RWPE1 (cell line): ENCODE data around the gene SSX2IP.

ENCODE experiments used
- CTCF ChIA-PET: fragments of 350-600 bp; sonication (Branson Sonifier 250); formaldehyde crosslinking; extraction: SDS; loops from one replicate; lab custom pipeline; 2021; lab: Yijun Ruan, JAX
- POLR2A ChIA-PET: fragments of 400-600 bp; formaldehyde crosslinking; extraction: SDS; loops from one replicate; lab custom pipeline; 2020; ENCODE audit warnings: antibody characterized with exemption; ENCODE audit not compliant: low non-redundant PET; lab: Yijun Ruan, JAX
- DNase-seq: peaks from one replicate; pipeline ENCODE4 v3.0.0; 2012; ENCODE audit warnings: low spot score
- H3K27ac ChIP-seq: fragments of 450-650 bp; 2 replicates; pipeline ENCODE4 v1.5.1; 2017
- TF ChIP-seq, protein P1 (sequence below): fragments of 450-650 bp; conservative IDR thresholded peaks from 2 replicates; pipeline ENCODE4 v1.5.1; 2017; ENCODE audit warnings: low read depth, mild to moderate bottlenecking

SSX2IP gene

DNA sequence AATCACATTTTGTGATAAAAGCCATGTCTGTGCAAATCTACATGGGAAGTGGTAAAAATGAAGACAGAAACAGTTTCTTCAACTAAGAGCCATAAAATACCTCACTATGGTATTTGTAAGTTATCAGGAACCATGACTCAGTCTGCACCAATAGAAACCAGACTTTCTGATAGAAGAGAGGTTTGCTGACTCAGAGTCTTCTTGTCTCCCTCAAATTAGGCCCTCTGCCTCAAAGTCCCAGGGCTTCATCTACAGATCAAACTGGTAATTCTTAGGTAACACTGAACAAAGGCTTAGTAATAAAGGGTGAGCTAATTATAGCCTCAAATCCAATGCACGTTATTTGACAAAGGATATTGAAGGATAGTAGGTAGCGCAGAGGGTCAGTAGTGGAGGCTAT lies 30.9 kb upstream of the SSX2IP start:
- DNase-seq: peak; percentile 50
- no peak overlapping the region for H3K27ac ChIP-seq
- ChIA-PET POLR2A (no interaction called here), CTCF (no interaction called here)
- TF ChIP-seq, protein P1, sequence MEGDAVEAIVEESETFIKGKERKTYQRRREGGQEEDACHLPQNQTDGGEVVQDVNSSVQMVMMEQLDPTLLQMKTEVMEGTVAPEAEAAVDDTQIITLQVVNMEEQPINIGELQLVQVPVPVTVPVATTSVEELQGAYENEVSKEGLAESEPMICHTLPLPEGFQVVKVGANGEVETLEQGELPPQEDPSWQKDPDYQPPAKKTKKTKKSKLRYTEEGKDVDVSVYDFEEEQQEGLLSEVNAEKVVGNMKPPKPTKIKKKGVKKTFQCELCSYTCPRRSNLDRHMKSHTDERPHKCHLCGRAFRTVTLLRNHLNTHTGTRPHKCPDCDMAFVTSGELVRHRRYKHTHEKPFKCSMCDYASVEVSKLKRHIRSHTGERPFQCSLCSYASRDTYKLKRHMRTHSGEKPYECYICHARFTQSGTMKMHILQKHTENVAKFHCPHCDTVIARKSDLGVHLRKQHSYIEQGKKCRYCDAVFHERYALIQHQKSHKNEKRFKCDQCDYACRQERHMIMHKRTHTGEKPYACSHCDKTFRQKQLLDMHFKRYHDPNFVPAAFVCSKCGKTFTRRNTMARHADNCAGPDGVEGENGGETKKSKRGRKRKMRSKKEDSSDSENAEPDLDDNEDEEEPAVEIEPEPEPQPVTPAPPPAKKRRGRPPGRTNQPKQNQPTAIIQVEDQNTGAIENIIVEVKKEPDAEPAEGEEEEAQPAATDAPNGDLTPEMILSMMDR: no peak

DNA sequence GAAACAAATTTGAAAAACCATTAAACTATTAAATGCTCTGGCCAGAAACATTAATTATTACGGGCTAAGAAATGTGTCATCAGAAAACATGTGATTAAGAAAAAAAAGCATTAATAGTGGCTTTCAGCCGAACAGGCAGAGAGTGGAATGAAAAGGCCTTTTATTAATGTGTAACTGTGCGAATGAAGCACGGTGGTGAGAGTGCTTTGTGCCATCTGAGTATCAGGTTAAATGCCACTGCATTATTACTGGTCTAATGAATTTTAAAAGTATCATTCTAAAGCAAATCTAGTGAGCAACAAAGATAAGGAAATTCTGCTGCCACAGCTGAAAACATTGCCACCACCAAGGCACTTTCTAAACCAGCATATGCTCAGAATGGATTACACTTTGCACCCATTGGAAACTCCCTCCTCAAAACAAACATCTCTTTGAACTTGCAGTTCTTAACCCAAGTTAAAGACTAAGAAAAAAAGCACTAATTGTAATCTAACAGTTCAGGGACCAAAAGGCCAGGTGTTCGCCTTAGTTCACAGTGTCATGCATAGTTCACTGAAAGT lies 30.0 kb upstream of the SSX2IP start:
- CTCF ChIA-PET: interaction anchor here (0.5 kb wide), 1 partner anchor 14 kb away, joined by 3 read pairs; no protein-coding TSS in a partner anchor
- DNase-seq: no peak
- TF ChIP-seq, protein P1: no peak
- POLR2A ChIA-PET: no interaction called here
- no peak overlapping the region for H3K27ac ChIP-seq

DNA sequence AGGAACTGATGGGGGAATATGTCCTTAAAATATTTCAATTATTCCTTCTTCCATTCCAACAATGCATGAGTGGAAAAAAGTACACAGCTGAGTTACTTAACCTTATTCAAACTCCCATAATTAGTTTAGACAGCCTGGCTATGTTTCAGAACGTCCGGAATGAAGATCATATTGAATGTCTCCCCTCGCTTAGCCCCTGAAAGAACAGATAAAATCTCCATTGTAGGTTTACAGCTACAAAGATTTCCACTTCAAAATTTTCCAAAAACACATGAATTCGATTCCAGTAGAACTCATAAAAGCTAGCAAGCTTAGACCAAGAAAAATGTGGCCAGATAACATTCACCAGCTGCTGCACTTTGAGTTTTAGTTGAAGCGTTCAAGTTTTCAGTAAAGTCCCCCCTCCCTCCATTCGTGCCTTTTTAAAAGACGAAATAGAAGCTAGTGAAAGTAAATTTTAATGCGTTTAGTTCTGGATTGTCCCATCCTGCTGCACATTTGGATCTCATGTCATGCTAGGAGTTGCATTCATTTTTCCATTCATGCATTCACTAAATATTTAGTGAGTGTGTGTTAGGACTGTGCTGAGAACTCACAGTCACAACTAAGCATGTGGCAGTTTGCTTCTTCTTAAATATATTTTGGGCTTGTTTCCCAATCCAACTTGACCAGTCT lies 29.4 kb upstream of the SSX2IP start:
- ChIA-PET POLR2A (no interaction called here), CTCF (interaction anchor here (0.5 kb wide), 1 partner anchor 14 kb away, joined by 3 read pairs; no protein-coding TSS in a partner anchor)
- TF ChIP-seq, protein P1: no peak
- no peak overlapping the region for H3K27ac ChIP-seq
- DNase-seq: no peak

DNA sequence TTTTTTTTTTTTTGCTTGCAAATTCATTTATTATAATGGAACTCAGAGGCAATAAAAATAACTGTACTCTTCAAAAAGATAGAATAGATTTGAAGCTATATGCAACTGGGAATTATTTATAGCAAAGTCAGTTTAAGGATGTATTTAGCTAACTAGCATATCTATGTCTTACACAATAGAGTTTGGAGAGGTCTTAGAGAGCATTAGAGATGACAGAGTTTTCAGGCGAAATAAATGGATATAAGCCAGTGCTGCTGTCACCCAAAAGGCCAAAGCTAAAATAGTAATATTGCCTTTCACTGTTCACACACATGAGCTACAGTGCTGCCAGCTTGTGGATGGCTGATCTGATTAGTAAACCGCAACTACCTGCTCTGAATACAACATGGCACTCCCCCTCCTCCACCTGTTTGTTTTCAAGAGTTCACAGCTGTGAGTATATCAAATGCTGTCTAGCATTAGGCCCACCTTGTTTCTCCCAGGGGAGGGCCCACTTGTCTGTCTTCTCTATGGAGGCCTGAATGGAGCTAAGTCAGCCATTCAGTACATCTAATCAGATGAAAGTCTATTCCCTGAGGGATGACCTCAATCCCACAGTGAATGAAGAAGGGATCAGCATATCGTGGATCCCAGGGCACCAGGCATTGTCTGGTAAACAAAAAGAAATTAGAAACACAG lies 25.2 kb upstream of the SSX2IP start:
- CTCF ChIA-PET: interaction anchor here (0.6 kb wide), 1 partner anchor 17 kb away, joined by 3 read pairs; no protein-coding TSS in a partner anchor
- no peak overlapping the region for H3K27ac ChIP-seq
- POLR2A ChIA-PET: no interaction called here
- DNase-seq: no peak
- TF ChIP-seq, protein P1: no peak

DNA sequence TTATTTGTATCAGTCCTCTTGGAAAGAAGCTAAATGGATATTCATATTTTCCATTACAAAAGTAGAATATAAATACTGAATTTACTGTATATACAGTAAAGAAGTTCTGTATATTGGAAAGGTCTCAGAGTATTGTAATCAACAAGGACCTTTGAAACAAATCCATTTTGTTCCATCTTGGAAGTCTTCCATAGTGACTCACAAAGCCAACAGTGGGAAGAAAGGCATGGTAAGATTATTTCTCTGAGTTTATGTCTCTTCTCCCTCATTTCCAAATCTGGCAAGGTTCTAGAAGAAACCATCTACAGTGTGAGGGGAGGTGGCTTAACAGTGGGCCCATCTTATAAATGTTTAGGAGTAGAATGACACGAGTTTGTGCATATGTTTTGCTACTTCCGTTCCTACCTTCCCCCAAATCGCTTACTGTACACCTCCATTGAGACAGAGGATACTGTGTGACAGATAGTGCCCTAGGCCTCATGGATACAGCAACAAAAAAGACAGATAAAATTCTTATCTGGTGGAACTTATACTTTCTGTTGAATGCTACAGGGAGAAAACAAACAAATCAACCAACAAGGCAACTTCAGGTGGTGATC lies 22.1 kb upstream of the SSX2IP start:
- ChIA-PET CTCF (no interaction called here), POLR2A (no interaction called here)
- no peak overlapping the region for H3K27ac ChIP-seq
- TF ChIP-seq, protein P1: no peak
- no peak for DNase-seq

DNA sequence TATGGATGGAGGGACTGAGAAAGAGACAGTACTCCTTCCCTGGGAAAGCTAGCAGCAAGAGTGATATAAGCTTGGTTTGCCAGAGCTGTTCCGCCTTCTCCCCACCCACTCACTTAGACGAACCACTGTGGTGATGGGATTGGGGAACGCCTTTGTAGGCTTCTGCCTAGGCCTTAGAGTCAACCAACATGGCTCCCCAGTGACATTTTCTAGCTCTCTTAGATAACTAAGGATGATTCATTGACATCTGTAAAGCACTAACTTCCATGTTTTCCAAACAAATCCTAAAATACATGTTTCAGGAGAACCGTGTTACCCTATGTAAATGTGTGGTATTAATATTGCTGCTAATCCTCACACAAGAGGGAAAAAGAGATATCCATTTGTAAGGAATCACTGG lies 21.6 kb upstream of the SSX2IP start:
- ChIA-PET POLR2A (no interaction called here), CTCF (interaction anchor here (0.7 kb wide), 1 partner anchor 1334 kb away, joined by 5 read pairs; no protein-coding TSS in a partner anchor)
- no peak for DNase-seq
- H3K27ac ChIP-seq: no peak overlapping the region
- TF ChIP-seq, protein P1: no peak
